AG10803 (cell line): Measurements from ENCODE around the gene CAMSAP3.

Experiments used
- DNase-seq: peaks from one replicate; pipeline ENCODE4 v3.0.0; 2010; ENCODE audit warnings: low read depth
- H3K4me3 ChIP-seq: 2 replicates; pipeline ENCODE4 v1.5.1; 2011; ENCODE audit warnings: mild to moderate bottlenecking, low read length, control low read depth
- TF ChIP-seq, protein P1 (sequence below): conservative IDR thresholded peaks from 2 replicates; pipeline ENCODE4 v1.5.1; 2011; ENCODE audit warnings: mild to moderate bottlenecking, low read length, control low read depth, inconsistent platforms

Gene CAMSAP3

DNA sequence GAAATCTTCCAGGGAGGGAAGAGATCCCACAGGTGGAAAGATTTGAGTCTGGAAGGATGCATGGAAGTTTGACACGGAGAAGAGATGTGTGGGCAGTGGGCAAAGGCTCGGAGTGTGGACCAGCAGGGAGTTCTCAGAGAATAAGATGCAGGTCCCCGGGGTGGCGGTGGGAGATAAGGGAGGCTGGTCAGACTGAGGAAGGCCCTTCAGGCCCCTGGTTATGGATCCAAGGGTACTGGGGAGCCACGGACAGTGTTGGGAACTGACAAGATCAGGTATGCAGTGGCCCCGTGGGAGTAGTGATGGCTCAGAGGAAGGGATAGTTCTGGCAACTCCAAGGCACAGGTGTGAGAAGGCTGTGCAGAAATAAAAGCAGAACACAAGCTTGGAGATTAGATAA is 2.5 kb downstream of the CAMSAP3 start:
- no peak for DNase-seq
- no peak overlapping the region for H3K4me3 ChIP-seq
- TF ChIP-seq, protein P1, sequence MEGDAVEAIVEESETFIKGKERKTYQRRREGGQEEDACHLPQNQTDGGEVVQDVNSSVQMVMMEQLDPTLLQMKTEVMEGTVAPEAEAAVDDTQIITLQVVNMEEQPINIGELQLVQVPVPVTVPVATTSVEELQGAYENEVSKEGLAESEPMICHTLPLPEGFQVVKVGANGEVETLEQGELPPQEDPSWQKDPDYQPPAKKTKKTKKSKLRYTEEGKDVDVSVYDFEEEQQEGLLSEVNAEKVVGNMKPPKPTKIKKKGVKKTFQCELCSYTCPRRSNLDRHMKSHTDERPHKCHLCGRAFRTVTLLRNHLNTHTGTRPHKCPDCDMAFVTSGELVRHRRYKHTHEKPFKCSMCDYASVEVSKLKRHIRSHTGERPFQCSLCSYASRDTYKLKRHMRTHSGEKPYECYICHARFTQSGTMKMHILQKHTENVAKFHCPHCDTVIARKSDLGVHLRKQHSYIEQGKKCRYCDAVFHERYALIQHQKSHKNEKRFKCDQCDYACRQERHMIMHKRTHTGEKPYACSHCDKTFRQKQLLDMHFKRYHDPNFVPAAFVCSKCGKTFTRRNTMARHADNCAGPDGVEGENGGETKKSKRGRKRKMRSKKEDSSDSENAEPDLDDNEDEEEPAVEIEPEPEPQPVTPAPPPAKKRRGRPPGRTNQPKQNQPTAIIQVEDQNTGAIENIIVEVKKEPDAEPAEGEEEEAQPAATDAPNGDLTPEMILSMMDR, result no peak

DNA sequence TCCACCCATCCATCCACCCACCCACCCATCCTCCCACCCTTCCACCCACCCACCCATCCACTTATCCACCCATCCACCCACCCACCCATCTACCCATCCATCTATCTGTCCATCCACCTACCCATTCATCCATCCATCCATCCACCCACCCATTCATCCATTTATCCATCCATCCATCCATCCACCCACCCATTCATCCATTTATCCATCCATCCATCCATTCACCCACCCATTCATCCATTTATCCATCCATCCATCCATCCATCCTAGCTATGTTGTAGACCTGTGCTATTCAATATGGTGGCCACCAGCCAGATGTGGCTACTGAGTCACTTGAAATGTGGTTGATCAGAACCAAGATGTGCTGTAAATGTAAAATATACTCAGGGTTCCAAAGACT is 5.1 kb downstream of the CAMSAP3 start:
- TF ChIP-seq, protein P1, result no peak
- DNase-seq, result no peak
- H3K4me3 ChIP-seq, result no peak overlapping the region

DNA sequence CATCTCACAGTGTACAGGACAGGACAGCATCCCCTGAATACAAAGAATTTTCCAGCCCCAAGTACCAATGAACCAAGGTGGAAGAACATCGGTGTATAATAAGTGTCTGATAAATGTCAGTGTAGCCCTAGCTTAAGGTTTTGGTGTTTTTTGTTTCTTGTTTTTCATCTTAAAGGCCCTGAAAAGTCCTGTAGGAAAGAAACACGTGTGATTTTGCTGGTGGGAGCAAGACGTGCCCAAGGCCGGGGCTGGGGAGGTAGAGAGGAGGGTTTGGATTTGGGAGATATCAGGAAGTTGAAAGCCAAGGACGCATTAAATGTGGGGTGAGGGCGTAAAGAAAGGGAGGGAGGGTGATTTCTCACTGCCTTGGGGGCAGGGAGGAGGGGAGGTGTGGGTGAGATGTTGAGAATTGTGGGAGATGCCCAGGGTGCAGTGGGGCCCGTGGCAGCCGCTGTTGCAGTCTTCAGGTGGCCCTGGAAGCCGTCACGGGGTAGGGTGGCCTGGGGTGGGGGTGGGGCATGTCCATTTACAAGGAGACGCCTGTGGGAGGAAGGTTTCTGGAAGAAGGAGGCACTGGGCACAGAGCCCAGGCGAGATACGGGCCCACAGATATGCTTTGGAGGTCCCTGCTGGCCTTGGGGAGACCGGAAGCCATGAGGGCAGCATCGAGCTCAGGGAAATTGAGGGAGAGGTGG is 6.7 kb downstream of the CAMSAP3 start:
- no peak for DNase-seq
- no peak overlapping the region for H3K4me3 ChIP-seq
- TF ChIP-seq, protein P1, result no peak

DNA sequence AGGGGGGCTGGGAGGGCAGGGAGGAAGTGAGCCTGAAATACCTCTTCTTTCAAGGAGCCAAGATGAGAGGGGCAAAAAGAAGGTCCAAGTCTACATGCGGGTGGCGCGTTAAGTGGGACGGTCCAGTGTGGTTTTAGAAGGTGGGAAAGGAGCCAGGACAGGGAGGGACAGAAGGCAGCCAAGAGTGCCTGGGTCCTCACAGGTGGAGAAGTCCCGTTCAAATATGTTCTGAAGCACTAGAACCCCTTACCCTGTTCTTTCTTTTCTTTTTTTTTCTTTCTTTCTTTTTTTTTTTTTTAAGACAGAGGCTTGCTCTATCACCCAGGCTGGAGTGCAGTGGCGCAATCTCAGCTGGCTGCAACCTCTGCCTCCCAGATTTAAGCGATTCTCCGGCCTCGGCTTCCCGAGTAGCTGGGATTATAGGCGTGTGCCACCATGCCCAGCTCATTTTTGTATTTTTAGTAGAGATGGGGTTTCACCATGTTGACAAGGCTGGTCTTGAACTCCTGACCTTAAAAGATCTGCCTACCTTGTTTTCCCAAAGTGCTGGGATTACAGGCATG is 7.4 kb downstream of the CAMSAP3 start:
- no peak for DNase-seq
- TF ChIP-seq, protein P1, result no peak
- no peak overlapping the region for H3K4me3 ChIP-seq

DNA sequence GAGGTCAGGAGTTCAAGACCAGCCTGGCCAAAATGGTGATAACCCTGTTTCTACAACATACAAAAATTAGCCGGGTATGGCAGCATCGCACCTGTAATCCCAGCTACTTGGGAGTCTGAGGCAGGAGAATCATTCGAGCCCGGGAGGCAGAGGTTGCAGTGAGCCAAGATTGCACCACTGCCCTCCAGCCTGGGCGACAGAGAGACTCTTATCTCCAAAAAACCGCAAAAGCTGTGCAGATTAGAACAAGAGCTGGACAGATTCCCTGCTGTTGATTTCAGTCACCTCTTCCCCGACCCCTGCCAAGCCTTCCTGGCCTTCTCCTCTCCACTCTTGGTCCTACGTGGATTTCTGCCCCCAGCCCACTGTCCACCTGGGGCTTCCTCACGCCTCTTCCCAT is 8.3 kb downstream of the CAMSAP3 start:
- TF ChIP-seq, protein P1, result no peak
- no peak overlapping the region for H3K4me3 ChIP-seq
- DNase-seq, result no peak

DNA sequence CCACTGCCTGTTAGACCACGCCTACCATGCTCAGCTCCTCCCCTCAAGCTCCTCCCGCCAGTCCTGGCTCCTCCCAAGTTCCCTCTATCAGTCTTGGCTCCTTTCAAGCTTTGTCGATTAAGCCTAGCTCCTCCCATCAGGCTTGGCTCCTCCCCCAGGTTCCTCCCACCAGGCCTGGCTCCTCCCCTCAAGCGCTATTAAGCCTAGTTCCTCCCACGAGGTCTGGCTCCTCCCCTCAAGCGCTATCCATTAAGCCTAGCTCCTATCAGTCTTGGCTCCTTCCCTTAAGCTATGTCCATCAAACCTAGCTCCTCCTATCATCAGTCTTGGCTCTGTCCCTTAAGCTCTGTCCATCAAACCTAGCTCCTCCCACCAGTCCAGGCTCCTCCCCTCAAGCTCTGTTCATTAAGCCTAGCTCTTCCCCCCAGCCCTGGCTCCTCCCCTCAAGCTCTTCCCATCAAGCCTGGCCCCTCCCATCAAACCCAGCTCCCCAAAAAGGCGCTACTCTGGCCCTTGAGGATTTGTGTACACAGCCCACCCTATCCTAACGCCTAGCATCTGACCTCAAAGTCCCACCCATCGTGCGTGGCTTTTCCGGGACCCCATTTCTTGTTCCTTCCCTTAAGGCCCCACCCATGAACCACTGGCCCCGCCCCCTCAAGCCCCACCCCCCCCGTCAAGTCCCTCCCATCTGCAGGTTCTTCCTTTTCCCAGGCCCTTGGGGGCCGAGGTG is 10.0 kb downstream of the CAMSAP3 start:
- H3K4me3 ChIP-seq, result no peak overlapping the region
- no peak for DNase-seq
- TF ChIP-seq, protein P1, result no peak

DNA sequence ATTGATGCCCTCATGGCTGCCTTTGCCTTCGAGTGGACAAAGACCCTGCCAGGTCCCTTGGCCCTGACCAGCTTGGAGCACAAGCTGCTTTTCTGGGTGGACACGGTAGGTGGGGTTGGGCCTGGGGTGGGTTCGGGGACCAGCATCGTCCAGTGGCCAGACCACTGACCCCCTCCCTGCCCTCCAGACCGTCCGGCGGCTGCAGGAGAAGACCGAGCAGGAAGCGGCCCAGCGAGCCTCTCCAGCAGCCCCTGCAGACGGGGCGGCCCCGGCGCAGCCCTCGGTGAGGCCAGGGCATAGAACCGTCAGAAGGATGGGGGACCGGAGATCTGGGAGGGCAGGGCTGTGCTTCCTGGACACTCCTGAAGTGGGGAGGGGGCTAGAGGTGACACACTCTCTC is 10.6 kb downstream of the CAMSAP3 start:
- DNase-seq, result no peak
- TF ChIP-seq, protein P1, result no peak
- H3K4me3 ChIP-seq, result no peak overlapping the region
